ENCODE data around the gene TTC23.

Gene TTC23

GRCh38 chr15:99103279-99103678, 146.1 kb downstream of the TTC23 start:
- no peak for DNase-seq (ENCODE audit: low read depth)
- H3K4me3 ChIP-seq (ENCODE audit: low read length): no peak overlapping the region
- no peak for TF ChIP-seq CTCF (IDR thresholded peaks at IDR 0.05; ENCODE audit: insufficient read depth, low read depth, low read length, missing control alignments)

GRCh38 chr15:99102332-99103235, 146.8 kb downstream of the TTC23 start:
- no peak for TF ChIP-seq CTCF (IDR thresholded peaks at IDR 0.05; ENCODE audit: insufficient read depth, low read depth, low read length, missing control alignments)
- DNase-seq (ENCODE audit: low read depth): no peak
- no peak overlapping the region for H3K4me3 ChIP-seq (ENCODE audit: low read length)

- DNase-seq (ENCODE audit: low read depth): no peak
- H3K4me3 ChIP-seq (ENCODE audit: low read length): no peak overlapping the region
- TF ChIP-seq CTCF (IDR thresholded peaks at IDR 0.05; ENCODE audit: insufficient read depth, low read depth, low read length, missing control alignments): no peak
These were observed 147.9 kb downstream of the TTC23 start for GRCh38 chr15:99101501-99101900.

- DNase-seq (ENCODE audit: low read depth): peak; percentile 73
- TF ChIP-seq CTCF (IDR thresholded peaks at IDR 0.05; ENCODE audit: insufficient read depth, low read depth, low read length, missing control alignments): peak; percentile 74
- H3K4me3 ChIP-seq (ENCODE audit: low read length): peak overlapping the region; percentile 11
These were observed 148.9 kb downstream of the TTC23 start for GRCh38 chr15:99100245-99101173.

GRCh38 chr15:99099661-99100060, 149.7 kb downstream of the TTC23 start:
- no peak overlapping the region for H3K4me3 ChIP-seq (ENCODE audit: low read length)
- TF ChIP-seq CTCF (IDR thresholded peaks at IDR 0.05; ENCODE audit: insufficient read depth, low read depth, low read length, missing control alignments): no peak
- DNase-seq (ENCODE audit: low read depth): no peak

- DNase-seq (ENCODE audit: low read depth): no peak
- no peak for TF ChIP-seq CTCF (IDR thresholded peaks at IDR 0.05; ENCODE audit: insufficient read depth, low read depth, low read length, missing control alignments)
- no peak overlapping the region for H3K4me3 ChIP-seq (ENCODE audit: low read length)
These were observed 150.4 kb downstream of the TTC23 start for GRCh38 chr15:99098991-99099390.
